Type B pancreatic cell (in vitro differentiated cells): Measurements from ENCODE around the gene IKZF3. TPM values are rescaled to one million over a fixed set of nuclear protein-coding genes. Genes with fewer than 3 reads are reported as not detected.

ENCODE experiments used
- DNase-seq: peaks from one replicate; pipeline ENCODE4 v3.0.0; 2021; ENCODE audit warnings: mixed read lengths; ENCODE audit not compliant: unreplicated experiment; ENCODE audit errors: extremely low spot score
- H3K27ac Mint-ChIP-seq: 2 replicates; pipeline ENCODE4 v1.8.0; 2021; ENCODE audit warnings: mild to moderate bottlenecking, mixed read lengths
- H3K27me3 Mint-ChIP-seq: 2 replicates; pipeline ENCODE4 v1.8.0; 2021; ENCODE audit warnings: mixed read lengths
- H3K36me3 Mint-ChIP-seq: 2 replicates; pipeline ENCODE4 v1.8.0; 2021; ENCODE audit warnings: mixed read lengths
- H3K4me1 Mint-ChIP-seq: one replicate; pipeline ENCODE4 v1.8.0; 2021; ENCODE audit warnings: mixed read lengths; ENCODE audit not compliant: unreplicated experiment
- H3K4me3 Mint-ChIP-seq: 2 replicates; pipeline ENCODE4 v1.8.0; 2021; ENCODE audit warnings: mild to moderate bottlenecking, mixed read lengths
- H3K9me3 Mint-ChIP-seq: 2 replicates; pipeline ENCODE4 v1.8.0; 2021; ENCODE audit warnings: mixed read lengths
- total RNA-seq: library from RNA; stranded (reverse); gene quantifications from 2 replicates; pipeline ENCODE4 v1.2.1, GENCODE V29; 2021; ENCODE audit warnings: low replicate concordance
- TF ChIP-seq, protein P1 (sequence below): fragments of 200-600 bp; sonication (generic); conservative IDR thresholded peaks from 2 replicates; pipeline ENCODE4 v1.5.0; 2021; ENCODE audit warnings: antibody characterized with exemption, mild to moderate bottlenecking

IKZF3 gene
- total RNA-seq, 1 donor from 2014 or later, result 0.19 TPM

GRCh38 chr17:39740357-39741111 is 123.6 kb downstream of the IKZF3 start:
- TF ChIP-seq, protein P1, sequence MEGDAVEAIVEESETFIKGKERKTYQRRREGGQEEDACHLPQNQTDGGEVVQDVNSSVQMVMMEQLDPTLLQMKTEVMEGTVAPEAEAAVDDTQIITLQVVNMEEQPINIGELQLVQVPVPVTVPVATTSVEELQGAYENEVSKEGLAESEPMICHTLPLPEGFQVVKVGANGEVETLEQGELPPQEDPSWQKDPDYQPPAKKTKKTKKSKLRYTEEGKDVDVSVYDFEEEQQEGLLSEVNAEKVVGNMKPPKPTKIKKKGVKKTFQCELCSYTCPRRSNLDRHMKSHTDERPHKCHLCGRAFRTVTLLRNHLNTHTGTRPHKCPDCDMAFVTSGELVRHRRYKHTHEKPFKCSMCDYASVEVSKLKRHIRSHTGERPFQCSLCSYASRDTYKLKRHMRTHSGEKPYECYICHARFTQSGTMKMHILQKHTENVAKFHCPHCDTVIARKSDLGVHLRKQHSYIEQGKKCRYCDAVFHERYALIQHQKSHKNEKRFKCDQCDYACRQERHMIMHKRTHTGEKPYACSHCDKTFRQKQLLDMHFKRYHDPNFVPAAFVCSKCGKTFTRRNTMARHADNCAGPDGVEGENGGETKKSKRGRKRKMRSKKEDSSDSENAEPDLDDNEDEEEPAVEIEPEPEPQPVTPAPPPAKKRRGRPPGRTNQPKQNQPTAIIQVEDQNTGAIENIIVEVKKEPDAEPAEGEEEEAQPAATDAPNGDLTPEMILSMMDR, result no peak
- Mint-ChIP-seq H3K4me1 (peaks cover 25% of the 10 kb centered on the region), H3K9me3 (no peaks in the 10 kb centered on the region), H3K27me3 (peaks cover 40% of the 10 kb centered on the region), H3K36me3 (no peaks in the 10 kb centered on the region), H3K27ac (peak overlapping the region; percentile 98), H3K4me3 (peak overlapping the region; percentile 97)
- no peak for DNase-seq

DNA sequence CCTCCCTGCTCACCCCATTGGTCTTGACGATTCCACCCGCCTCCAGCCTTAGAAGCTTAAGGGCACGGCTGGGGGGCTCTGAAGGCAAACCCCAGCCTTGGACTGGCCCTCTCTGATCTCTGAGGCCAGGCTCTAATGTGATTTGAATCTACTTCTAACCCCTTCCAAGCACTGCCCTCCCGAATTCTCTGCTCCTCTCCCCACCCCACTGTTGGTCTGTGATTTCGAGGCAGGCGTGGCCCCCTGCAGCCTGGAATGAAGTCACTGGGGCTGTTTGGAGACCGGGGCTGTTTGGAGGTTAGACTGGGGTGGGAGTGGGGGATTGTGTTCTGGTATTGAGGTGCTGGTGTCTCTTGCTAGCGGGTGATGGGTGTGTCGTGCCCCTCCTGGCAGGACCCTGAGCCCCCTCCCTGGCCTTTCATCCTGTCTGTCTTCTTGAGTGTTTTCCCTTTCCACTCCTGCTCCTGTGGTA is 124.2 kb downstream of the IKZF3 start:
- DNase-seq, result no peak
- peaks cover 26% of the 10 kb centered on the region for H3K4me1 Mint-ChIP-seq
- peak overlapping the region; percentile 97 for H3K4me3 Mint-ChIP-seq
- no peaks in the 10 kb centered on the region for H3K36me3 Mint-ChIP-seq
- TF ChIP-seq, protein P1, result no peak
- H3K27me3 Mint-ChIP-seq, result peaks cover 40% of the 10 kb centered on the region
- H3K27ac Mint-ChIP-seq, result peak overlapping the region; percentile 98
- H3K9me3 Mint-ChIP-seq, result no peaks in the 10 kb centered on the region

GRCh38 chr17:39738983-39739884 is 124.9 kb downstream of the IKZF3 start:
- no peak for DNase-seq
- TF ChIP-seq, protein P1, result no peak
- Mint-ChIP-seq H3K27ac (peak overlapping the region; percentile 98), H3K4me3 (peak overlapping the region; percentile 97), H3K9me3 (no peaks in the 10 kb centered on the region), H3K36me3 (no peaks in the 10 kb centered on the region), H3K27me3 (peaks cover 40% of the 10 kb centered on the region), H3K4me1 (peaks cover 26% of the 10 kb centered on the region)

DNA sequence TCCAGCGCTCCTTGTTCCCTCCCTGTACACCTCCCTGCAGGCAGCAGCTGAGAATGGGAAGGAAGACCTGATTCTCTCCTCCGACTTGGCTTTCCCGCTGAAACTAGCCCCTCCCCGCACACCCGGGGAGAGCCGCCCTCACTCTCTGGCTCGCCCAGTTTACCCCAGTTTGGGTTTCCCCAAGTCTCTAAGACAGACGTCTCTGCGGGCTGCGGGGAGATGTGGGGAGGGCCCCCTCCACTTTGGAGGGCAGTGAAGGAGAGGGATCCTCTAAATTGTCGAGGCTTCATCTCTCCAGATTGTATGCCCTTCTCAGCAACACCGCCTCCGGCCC is 125.6 kb downstream of the IKZF3 start:
- peaks cover 40% of the 10 kb centered on the region for H3K27me3 Mint-ChIP-seq
- peak overlapping the region; percentile 98 for H3K27ac Mint-ChIP-seq
- TF ChIP-seq, protein P1, result no peak
- no peak for DNase-seq
- H3K9me3 Mint-ChIP-seq, result no peaks in the 10 kb centered on the region
- H3K4me1 Mint-ChIP-seq, result peaks cover 26% of the 10 kb centered on the region
- H3K36me3 Mint-ChIP-seq, result no peaks in the 10 kb centered on the region
- peak overlapping the region; percentile 97 for H3K4me3 Mint-ChIP-seq

- H3K4me1 Mint-ChIP-seq, result peaks cover 26% of the 10 kb centered on the region
- DNase-seq, result no peak
- peaks cover 40% of the 10 kb centered on the region for H3K27me3 Mint-ChIP-seq
- H3K4me3 Mint-ChIP-seq, result peak within 1 kb of the TSS; percentile 97
- H3K36me3 Mint-ChIP-seq, result no peaks in the 10 kb centered on the region
- TF ChIP-seq, protein P1, result no peak
- no peaks in the 10 kb centered on the region for H3K9me3 Mint-ChIP-seq
- peak within 1 kb of the TSS; percentile 98 for H3K27ac Mint-ChIP-seq
Observed at GRCh38 chr17:39737760-39738567, 126.1 kb downstream of the IKZF3 start, which contains the start of gene GRB7. GRB7 (plus strand) TSS chr17:39737938; CDS start chr17:39742302, 4,364 bp downstream.
